HG02840 (cell line): Measurements from ENCODE around the gene WDR53.
"Not testable (repeated sequence)": the region's sequence is repeated elsewhere in the genome, so short reads cannot be mapped to it uniquely, and the experiment has no call there.

Source experiments
- ATAC-seq: cut with Tn5 transposase; IDR thresholded peaks from one replicate; pipeline ENCODE4 v1.9.1; 2021; ENCODE audit warnings: mild to moderate bottlenecking, moderate library complexity, moderate number of reproducible peaks; ENCODE audit not compliant: unreplicated experiment, low FRiP score

The WDR53 gene

DNA sequence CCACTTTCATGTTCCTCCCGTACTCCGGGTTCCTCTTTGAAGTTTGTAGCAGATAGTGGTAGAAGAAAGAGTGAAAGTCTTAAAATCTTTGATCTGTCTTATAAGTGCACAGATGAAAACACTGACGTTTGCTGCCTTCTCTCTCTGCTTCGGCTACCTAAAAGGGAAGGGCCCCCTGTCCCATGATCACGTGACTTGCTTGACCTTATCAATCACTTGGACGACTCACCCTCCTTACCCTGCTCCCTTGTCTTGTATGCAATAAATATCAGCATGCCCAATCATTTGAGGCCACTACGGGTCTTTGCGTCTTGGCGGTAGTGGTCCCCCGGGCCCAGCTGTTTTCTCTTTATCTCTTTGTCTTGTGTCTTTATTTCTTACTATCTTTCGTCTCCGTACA lies 47.1 kb downstream of the WDR53 start:
- ATAC-seq: not testable (repeated sequence)

DNA sequence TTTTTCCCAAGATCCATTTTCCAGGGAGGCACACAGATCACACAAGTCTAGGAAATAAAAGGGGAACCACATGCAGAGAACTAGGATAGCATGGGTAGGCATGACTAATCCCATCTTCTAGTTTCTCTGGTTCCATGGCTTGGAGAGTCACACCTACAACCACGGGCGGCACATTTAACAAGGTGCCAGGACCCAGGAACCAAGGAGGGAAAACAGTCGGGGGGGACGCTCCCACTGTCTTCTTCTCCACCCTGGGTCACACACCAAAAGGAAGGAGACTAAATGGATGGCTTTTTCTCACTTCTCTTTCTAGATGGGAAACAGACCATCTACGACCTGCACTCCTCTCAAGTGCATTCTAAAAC lies 48.7 kb downstream of the WDR53 start:
- no peak for ATAC-seq

DNA sequence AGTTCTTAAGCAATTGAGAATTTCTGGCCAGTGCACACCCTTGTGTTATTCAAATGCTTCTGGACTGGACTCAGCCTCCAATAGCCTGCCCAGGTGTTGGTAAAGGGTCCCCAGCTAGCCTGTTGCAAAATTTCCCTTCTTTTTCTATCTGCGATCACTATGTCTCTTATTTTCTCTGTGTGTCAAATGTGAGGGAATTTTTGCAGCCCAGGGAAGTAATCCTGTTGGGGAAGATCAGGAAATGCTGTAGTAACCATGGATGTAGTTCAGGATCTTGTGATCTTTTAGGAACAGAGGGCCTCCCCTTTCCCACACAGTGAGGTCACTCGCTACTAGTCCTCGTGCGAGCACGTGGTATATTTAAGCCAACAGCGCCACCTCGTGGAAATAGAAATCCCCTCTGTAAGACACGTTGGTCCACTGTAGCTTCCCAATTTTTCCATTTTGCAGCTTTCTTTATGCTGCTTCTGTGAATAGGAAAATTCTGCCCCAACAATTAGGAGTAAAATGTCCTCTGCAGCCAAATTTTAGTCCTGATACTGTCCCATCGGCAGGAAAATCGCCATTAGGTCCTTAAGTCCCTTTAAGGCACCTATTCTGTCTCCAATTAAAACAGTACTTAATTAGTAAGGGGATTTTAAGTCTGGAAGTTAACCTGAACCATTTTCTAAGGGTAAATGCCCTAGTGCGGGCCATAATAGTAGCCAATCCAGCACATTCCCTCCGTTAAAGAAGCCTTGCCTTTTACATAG lies 49.2 kb downstream of the WDR53 start:
- no peak for ATAC-seq

DNA sequence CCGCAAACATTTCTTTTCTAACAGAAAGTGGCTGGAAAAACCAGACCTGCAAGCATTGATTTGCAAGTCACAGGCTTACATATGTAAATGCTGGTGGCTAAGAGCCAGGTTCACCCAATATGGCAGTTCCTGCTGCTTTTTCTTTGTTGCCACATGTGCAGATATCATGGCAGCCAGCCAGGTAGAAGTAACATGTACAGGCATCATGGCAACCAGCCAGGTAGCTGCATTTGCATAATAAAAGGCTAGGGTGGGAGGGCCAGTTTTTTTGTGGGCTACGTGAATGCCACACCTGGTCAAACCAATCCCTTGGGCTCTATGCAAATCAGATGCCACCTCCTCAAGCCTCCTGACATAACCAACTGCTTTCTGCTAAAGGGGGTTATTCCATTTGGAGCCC lies 50.4 kb downstream of the WDR53 start:
- no peak for ATAC-seq

DNA sequence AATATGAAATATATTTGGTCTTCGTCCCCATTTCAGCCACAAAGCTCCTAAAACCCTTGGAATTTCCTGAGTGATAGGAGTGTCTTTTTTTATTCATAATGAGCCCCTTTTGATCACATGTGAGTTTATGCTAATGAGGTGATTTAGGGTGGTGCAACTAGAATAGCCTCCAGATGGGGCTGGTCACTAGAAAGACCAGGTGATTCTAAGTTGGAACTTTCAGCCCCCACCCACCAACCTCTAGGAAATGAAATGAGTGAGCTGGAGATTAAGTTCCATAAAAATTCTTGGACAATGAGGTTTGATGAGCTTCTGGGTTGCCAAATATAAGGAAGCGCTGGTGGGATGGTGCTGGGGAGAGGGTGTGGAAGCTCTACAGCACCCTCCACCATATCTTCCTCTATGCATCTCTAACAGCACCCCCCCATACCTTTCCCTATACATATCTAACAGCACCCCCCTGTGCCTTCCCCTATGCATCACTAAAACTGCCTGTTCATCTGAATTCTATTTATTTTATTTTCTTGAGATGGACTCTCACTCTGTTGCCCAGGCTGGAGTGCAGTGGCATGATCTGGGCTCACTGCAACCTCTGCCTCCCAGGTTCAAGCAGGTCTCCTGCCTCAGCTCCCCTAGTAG lies 51.1 kb downstream of the WDR53 start:
- no peak for ATAC-seq

DNA sequence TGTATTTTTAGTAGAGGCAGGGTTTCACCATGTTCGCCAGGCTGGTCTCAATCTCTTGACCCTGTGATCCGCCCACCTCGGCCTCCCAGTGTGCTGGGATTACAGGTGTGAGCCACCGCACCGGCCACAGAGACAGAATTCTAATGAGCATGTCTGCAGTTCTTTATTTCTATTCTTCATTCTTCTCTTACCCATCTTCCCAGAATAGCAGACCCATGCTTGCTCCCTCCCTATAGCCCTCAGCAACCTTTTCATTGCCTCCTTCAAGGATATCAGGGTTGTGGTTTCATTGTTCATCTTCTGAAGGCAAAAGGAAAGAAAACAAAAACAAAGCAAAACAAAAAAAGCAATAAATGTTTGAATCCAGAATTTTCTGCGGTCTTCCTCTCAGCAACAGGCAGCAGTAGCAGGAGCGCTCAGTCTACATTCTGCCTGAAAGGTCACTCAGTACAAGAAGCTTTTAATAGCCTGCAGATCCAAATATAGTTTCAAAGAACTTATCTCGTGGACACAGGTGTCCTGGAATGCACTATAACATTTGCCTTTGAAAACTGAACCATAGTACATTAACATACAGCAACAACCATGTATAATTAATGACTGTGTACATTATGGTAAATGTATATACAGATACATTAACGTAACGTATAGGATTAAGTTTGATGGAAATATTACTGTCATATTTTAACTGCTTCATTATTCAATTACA lies 53.3 kb downstream of the WDR53 start, which contains the start of gene SMCO1:
SMCO1 (minus strand) TSS at position 434 of the 709 bp plus-strand sequence; CDS start at position 297, 137 bp downstream.
- no peak for ATAC-seq

DNA sequence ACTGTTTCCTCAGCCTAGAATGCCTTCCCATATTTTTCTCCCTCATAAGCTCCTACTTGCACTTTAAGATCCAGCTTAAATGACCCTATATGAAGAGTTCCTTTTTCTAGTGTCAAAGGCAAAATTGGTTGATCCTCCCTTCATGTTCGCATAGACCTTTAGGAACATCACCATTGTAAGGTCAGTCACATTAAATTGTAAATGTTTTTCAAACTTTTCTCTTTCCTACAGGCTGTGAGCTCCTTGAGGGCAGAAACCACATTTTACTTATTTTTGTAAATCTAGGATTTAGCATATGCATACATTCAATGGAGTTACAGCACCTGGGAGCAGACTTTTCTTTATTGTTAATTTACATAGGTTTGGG lies 54.0 kb downstream of the WDR53 start:
- no peak for ATAC-seq

DNA sequence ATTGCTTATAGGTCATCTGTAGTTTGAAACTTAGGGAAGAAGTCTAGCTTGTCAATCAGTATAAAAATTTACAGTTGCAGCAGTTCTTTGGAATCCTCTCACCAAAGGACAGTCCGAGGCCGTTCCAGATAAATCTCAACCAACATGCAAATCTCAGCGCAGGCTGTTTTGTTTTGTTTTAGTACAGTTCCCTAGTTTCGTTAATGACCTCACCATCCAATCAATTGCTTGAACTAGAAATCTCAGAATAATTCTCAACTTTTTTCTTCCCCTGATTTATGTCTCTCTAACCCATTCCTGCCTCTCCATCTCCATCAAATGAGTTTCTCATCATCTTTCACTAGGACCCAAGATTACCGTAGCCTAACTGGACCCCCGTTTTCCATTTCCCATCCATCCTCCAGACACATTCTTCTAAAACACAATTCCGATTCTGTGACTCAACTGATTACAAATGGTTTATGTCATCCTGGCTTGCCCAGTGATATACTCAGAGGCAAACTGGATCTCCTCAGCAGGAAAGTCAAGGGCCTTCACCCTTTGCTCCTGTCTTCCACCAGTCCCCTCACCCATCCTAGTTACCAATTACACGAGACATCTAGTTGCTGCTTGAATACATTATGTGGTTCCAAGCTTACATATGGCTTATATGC lies 54.5 kb downstream of the WDR53 start:
- no peak for ATAC-seq

DNA sequence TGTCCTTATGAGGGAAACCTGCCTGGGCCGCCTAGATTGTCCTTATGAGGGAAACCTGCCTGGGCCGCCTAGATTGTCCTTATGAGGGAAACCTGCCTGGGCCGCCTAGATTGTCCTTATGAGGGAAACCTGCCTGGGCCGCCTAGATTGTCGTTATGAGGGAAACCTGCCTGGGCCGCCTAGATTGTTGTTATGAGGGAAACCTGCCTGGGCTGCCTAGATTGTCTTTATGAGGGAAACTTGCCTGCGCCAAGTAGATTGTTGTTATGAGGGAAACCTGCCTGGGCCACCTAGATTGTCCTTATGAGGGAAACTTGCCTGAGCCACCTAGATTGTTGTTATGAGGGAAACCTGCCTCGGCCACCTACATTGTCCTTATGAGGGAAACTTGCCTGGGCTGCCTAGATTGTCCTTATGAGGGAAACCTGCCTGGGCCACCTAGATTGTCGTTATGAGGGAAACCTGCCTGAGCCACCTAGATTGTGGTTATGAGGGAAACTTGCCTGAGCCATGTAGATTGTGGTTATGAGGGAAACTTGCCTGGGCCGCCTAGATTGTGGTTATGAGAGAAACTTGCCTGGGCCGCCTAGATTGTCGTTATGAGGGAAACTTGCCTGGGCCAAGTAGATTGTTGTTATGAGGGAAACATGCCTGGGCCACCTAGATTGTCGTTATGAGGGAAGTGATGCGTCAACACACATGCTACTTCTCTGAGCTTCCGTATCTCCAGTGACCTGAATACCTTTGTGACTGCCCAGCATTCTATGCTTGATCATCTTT lies 56.5 kb downstream of the WDR53 start:
- not testable (repeated sequence) for ATAC-seq

DNA sequence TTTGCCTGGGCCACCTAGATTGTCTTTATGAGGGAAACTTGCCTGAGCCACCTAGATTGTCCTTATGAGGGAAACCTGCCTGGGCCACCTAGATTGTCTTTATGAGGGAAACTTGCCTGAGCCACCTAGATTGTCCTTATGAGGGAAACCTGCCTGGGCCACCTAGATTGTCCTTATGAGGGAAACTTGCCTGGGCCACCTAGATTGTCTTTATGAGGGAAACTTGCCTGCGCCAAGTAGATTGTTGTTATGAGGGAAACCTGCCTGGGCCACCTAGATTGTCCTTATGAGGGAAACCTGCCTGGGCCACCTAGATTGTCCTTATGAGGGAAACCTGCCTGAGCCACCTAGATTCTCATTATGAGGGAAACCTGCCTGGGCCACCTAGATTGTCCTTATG lies 57.2 kb downstream of the WDR53 start:
- ATAC-seq: not testable (repeated sequence)

DNA sequence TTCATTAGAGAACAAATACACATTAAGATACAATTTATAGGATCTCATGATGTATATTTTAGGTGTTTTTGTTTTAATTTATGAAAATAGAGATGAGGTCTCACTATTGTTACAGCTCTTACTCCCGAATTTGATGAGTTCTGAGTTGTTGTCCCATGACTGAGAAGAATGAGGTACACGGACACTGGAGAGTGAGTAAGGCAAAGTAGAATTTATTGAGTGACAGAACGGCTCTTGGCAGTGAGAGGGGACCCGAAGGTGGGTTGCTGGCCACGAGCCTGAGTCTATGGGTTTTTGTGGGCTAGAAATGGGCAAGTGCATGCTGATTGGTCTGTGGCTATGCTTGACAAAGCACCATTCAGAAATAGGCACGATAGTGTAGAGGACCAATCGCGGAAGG lies 61.7 kb downstream of the WDR53 start:
- ATAC-seq: no peak

DNA sequence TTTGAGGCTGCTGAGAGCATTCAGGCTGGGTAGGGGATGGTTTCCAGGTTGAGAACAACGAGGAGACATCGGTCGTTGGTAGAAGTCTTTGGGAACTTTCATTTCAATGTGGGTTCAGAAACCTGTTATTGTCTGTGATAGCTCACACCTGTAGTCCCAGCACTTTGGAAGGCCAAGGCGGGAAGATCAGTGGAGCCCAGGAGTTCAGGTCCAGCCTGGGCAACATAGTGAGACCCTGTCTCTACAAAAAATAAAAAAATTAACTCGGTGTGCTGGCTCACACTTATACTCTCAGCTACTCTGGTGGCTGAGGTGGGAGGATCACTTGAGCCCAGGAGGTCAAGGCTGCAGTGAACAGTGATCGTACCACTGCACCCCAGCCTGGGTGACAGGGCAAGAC lies 63.8 kb downstream of the WDR53 start:
- no peak for ATAC-seq
